ENCODE measurements around the gene LACTB. TPM values are rescaled to one million over a fixed set of nuclear protein-coding genes. Genes with fewer than 3 reads are reported as not detected.

LACTB gene
- total and polyA plus RNA-seq, 2 of the 13 experiments (the other 11 are each of a cell fraction or from before 2014, with no cell fraction given) = 14.8 to 23.0 TPM

- Histone ChIP-seq H3K4me2 (ENCODE audit: low read depth, low read length) (no peak overlapping the region), H3K4me1 (ENCODE audit: insufficient read depth, low read length) (peaks cover 8% of the 10 kb centered on the region; the same call in 1 of the 2 replicates), H2AFZ (ENCODE audit: low read length) (no peak overlapping the region), H4K20me1 (ENCODE audit: insufficient read depth, low read length) (no peaks in the 10 kb centered on the region), H3K79me2 (ENCODE audit: insufficient read depth, low read length) (no peaks in the 10 kb centered on the region), H3K4me3 (replicated peaks in 1 of 3; ENCODE audit: insufficient read depth in 1 of 3, low read depth in 2 of 3, low read length in 3 of 3) (no peak overlapping the region), H3K9ac (ENCODE audit: insufficient read depth, low read depth, low read length) (no peak overlapping the region), H3K36me3 (replicated peaks in 1 of 2; ENCODE audit: control insufficient read depth in 1 of 2, insufficient read depth in 2 of 2, low read length in 2 of 2) (no peaks in the 10 kb centered on the region), H3K27ac (ENCODE audit: extremely low read length, insufficient read depth, low read length) (no peak overlapping the region), H3K27me3 (ENCODE audit: control insufficient read depth in 1 of 2, insufficient read depth in 2 of 2, low read length in 2 of 2) (no peaks in the 10 kb centered on the region; a peak in 1 of 5 replicates), H3K9me3 (ENCODE audit: low read length) (no peaks in the 10 kb centered on the region)
- no TSS peak for BruUV-seq (replicated peaks)
- ChIA-PET CTCF (ENCODE audit: low intra/inter-chr PET ratio, low total read pairs) (no interaction called here), POLR2A (no interaction called here)
- FAIRE-seq (no peak), DNase-seq (ENCODE audit: low spot score) (no peak), ATAC-seq (no peak)
- TF ChIP-seq GFI1 (CRISPR knock-in tag; IDR thresholded peaks at IDR 0.05; ENCODE audit: borderline replicate concordance) (no peak), CAMTA2 (CRISPR knock-in tag; IDR thresholded peaks at IDR 0.05; ENCODE audit: borderline replicate concordance) (no peak), CCAR2 (optimal IDR thresholded peaks at IDR 0.05; ENCODE audit: low read depth, low read length) (no peak), HMGXB3 (CRISPR knock-in tag; IDR thresholded peaks at IDR 0.05; ENCODE audit: borderline replicate concordance) (no peak), MAFF (IDR thresholded peaks at IDR 0.05; ENCODE audit: low read depth, low read length) (no peak), ZNF614 (CRISPR knock-in tag; IDR thresholded peaks at IDR 0.05; ENCODE audit: borderline replicate concordance) (no peak), PHF21A (CRISPR knock-in tag; IDR thresholded peaks at IDR 0.05) (no peak), BCL6 (CRISPR knock-in tag; IDR thresholded peaks at IDR 0.05) (no peak), FOXP1 (IDR thresholded peaks at IDR 0.05) (no peak), FOXP1 (CRISPR knock-in tag; IDR thresholded peaks at IDR 0.05) (no peak), CENPT (CRISPR knock-in tag; IDR thresholded peaks at IDR 0.05; ENCODE audit: low read depth) (no peak), REL (CRISPR knock-in tag; conservative IDR thresholded peaks at IDR 0.05) (no peak), POGK (CRISPR knock-in tag; conservative IDR thresholded peaks at IDR 0.05) (no peak), RFX5 (IDR thresholded peaks at IDR 0.05; ENCODE audit: low read depth, low read length) (no peak), TSC22D2 (CRISPR knock-in tag; IDR thresholded peaks at IDR 0.05; ENCODE audit: borderline replicate concordance) (no peak)
- 58% methylated on average over 3 of the region's 3 CpGs for WGBS (ENCODE audit: low lambda C conversion rate)
- intact Hi-C loops (cut with micrococcal nuclease; ENCODE audit: unreplicated experiment) (no loop called here), in situ Hi-C loops (cut with HindIII; ENCODE audit: extremely low pct_ligation_motif_present, low pct_unique_long_range_greater_than_20kb) (no loop called here)
Observed at GRCh38 chr15:63176302-63176701, 54.6 kb downstream of the LACTB start.

Measured in HepG2 (cell line).